IMR-90 (cell line): ENCODE results near the gene ADGRD2. TPM values are rescaled to one million over a fixed set of nuclear protein-coding genes. Genes with fewer than 3 reads are reported as not detected.

ENCODE experiments used
- ATAC-seq: fragments of 200-7000 bp; cut with Tn5 transposase; 2 replicates; pipeline ENCODE4 v1.9.1; 2020; ENCODE audit warnings: low read depth, mild to moderate bottlenecking, moderate library complexity
- BruUV-seq: library from RNA; stranded (reverse); fragments of 400-500 nt; replicated peaks from 2 replicates; lab custom pipeline; 2021; lab: Mats Ljungman, UMichigan
- CTCF ChIA-PET: fragments of 300-600 bp; formaldehyde crosslinking; extraction: SDS; loops from one replicate; lab custom pipeline; 2021; ENCODE audit warnings: antibody characterized with exemption; lab: Yijun Ruan, JAX
- POLR2A ChIA-PET: fragments of 300-600 bp; sonication (Branson Sonifier 250); formaldehyde crosslinking; loops from one replicate; lab custom pipeline; 2022; ENCODE audit warnings: antibody characterized with exemption; ENCODE audit not compliant: unreplicated experiment; lab: Charles Lee
- DNase-seq: peaks from one replicate; pipeline ENCODE4 v3.0.0; 2013
- H2AFZ ChIP-seq: replicated peaks from 2 replicates; pipeline ENCODE3; 2013; ENCODE audit warnings: low read length, mild to moderate bottlenecking; ENCODE audit not compliant: poor library complexity
- H2AK5ac ChIP-seq: 2 replicates; pipeline ENCODE4 v1.6.1; 2013; ENCODE audit warnings: low read depth, low read length, inconsistent platforms
- H2AK9ac ChIP-seq: replicated peaks from 2 replicates; pipeline ENCODE3; 2013; ENCODE audit warnings: mild to moderate bottlenecking, low read depth, low read length, moderate library complexity; ENCODE audit not compliant: poor library complexity
- H2BK120ac ChIP-seq: 2 replicates; pipeline ENCODE4 v1.6.1; 2013; ENCODE audit warnings: low read depth, low read length, inconsistent platforms
- H2BK15ac ChIP-seq: 3 replicates; pipeline ENCODE4 v1.6.1; 2013; ENCODE audit warnings: low read depth, low read length, inconsistent platforms
- H2BK20ac ChIP-seq: 2 replicates; pipeline ENCODE4 v1.6.1; 2013; ENCODE audit warnings: low read depth, mild to moderate bottlenecking, inconsistent platforms, low read length, moderate library complexity
- H2BK5ac ChIP-seq: 2 replicates; pipeline ENCODE4 v1.6.1; 2013; ENCODE audit warnings: mild to moderate bottlenecking, low read depth, low read length, inconsistent platforms; ENCODE audit not compliant: poor library complexity, severe bottlenecking
- H3K14ac ChIP-seq: replicated peaks from 2 replicates; pipeline ENCODE4 v1.6.1; 2013; ENCODE audit warnings: low read depth, low read length, inconsistent platforms
- H3K18ac ChIP-seq: 2 replicates; pipeline ENCODE4 v1.6.1; 2013; ENCODE audit warnings: low read depth, low read length, control low read depth
- H3K23ac ChIP-seq: 2 replicates; pipeline ENCODE4 v1.6.1; 2013; ENCODE audit warnings: low read depth, low read length, inconsistent platforms
- H3K27ac ChIP-seq: 2 replicates; pipeline ENCODE4 v1.5.1; 2013; ENCODE audit warnings: mild to moderate bottlenecking, control low read depth, low read length; ENCODE audit not compliant: insufficient read depth
- H3K27me3 ChIP-seq: 2 replicates; pipeline ENCODE4 v1.6.1; 2013; ENCODE audit warnings: low read length; ENCODE audit not compliant: control insufficient read depth, insufficient read depth
- H3K36me3 ChIP-seq: 2 replicates; pipeline ENCODE4 v1.6.1; 2013; ENCODE audit warnings: low read length, mixed read lengths; ENCODE audit not compliant: control insufficient read depth, insufficient read depth
- H3K4ac ChIP-seq: 2 replicates; pipeline ENCODE4 v1.6.1; 2013; ENCODE audit warnings: low read depth, low read length, inconsistent platforms
- H3K4me1 ChIP-seq: 2 replicates; pipeline ENCODE4 v1.6.1; 2013; ENCODE audit warnings: low read length, mixed read lengths; ENCODE audit not compliant: control insufficient read depth, insufficient read depth
- H3K4me2 ChIP-seq: 2 replicates; pipeline ENCODE4 v1.6.1; 2013; ENCODE audit warnings: low read depth, mild to moderate bottlenecking, control low read depth, low read length, moderate library complexity
- H3K4me3 ChIP-seq: 2 replicates; pipeline ENCODE4 v1.5.1; 2013; ENCODE audit warnings: low read depth, mild to moderate bottlenecking, control low read depth, low read length, moderate library complexity; ENCODE audit not compliant: insufficient read depth
- H3K56ac ChIP-seq: 2 replicates; pipeline ENCODE4 v1.6.1; 2013; ENCODE audit warnings: low read length, inconsistent platforms; ENCODE audit not compliant: insufficient read depth; ENCODE audit errors: extremely low read depth
- H3K79me1 ChIP-seq, 2 experiments: 2 replicates each; pipeline ENCODE4 v1.6.1; 2013; ENCODE audit warnings: low read length in 2 of 2, inconsistent platforms in 1 of 2, low read depth in 1 of 2
- H3K9ac ChIP-seq: 2 replicates; pipeline ENCODE4 v1.6.1; 2013; ENCODE audit warnings: low read depth, low read length, control low read depth
- H3K9me1 ChIP-seq: 2 replicates; pipeline ENCODE4 v1.6.1; 2013; ENCODE audit warnings: low read length, inconsistent platforms; ENCODE audit not compliant: insufficient read depth
- H3K9me3 ChIP-seq: 2 replicates; pipeline ENCODE4 v1.6.1; 2013; ENCODE audit warnings: low read length; ENCODE audit not compliant: control insufficient read depth, insufficient read depth
- H4K20me1 ChIP-seq: 2 replicates; pipeline ENCODE4 v1.6.1; 2013; ENCODE audit warnings: low read length, inconsistent platforms; ENCODE audit not compliant: insufficient read depth
- H4K5ac ChIP-seq: 2 replicates; pipeline ENCODE4 v1.6.1; 2013; ENCODE audit warnings: mild to moderate bottlenecking, low read depth, low read length, control low read depth
- H4K8ac ChIP-seq, 2 experiments: 2 replicates each; pipeline ENCODE4 v1.6.1; 2013; ENCODE audit warnings: low read depth in 2 of 2, low read length in 2 of 2, control low read depth in 1 of 2, inconsistent platforms in 1 of 2
- H4K91ac ChIP-seq: 2 replicates; pipeline ENCODE4 v1.6.1; 2013; ENCODE audit warnings: low read depth, low read length, inconsistent platforms; ENCODE audit not compliant: insufficient read depth
- BHLHE40 ChIP-seq: fragments of 150-350 bp; IDR thresholded peaks from 2 replicates; pipeline ENCODE4 v1.6.1; 2016; ENCODE audit warnings: mild to moderate bottlenecking, low read depth, low read length
- CEBPB ChIP-seq: IDR thresholded peaks from 2 replicates; pipeline ENCODE4 v1.6.1; 2012; ENCODE audit warnings: low read depth, low read length, improper control_type of control experiment
- CHD1 ChIP-seq: IDR thresholded peaks from 2 replicates; pipeline ENCODE4 v1.6.1; 2012; ENCODE audit warnings: low read depth, low read length, improper control_type of control experiment
- CTCF ChIP-seq: conservative IDR thresholded peaks from 2 replicates; pipeline ENCODE4 v1.5.1; 2012; ENCODE audit warnings: mild to moderate bottlenecking, low read depth, low read length, improper control_type of control experiment
- ELK1 ChIP-seq: fragments of 150-350 bp; IDR thresholded peaks from 2 replicates; pipeline ENCODE4 v1.6.1; 2016; ENCODE audit warnings: low read depth, mild to moderate bottlenecking, low read length, moderate library complexity, borderline replicate concordance
- FOS ChIP-seq: fragments of 150-350 bp; IDR thresholded peaks from 2 replicates; pipeline ENCODE4 v1.6.1; 2016; ENCODE audit warnings: low read depth, low read length
- MAFK ChIP-seq: IDR thresholded peaks from 2 replicates; pipeline ENCODE4 v1.6.1; 2012; ENCODE audit warnings: low read depth, low read length, improper control_type of control experiment
- MAZ ChIP-seq: IDR thresholded peaks from 2 replicates; pipeline ENCODE4 v1.6.1; 2012; ENCODE audit warnings: low read depth, mild to moderate bottlenecking, low read length, improper control_type of control experiment, moderate library complexity, borderline replicate concordance
- MXI1 ChIP-seq: IDR thresholded peaks from 2 replicates; pipeline ENCODE4 v1.6.1; 2012; ENCODE audit warnings: low read depth, mild to moderate bottlenecking, low read length, moderate library complexity, borderline replicate concordance
- NFE2L2 ChIP-seq: fragments of 150-350 bp; IDR thresholded peaks from 2 replicates; pipeline ENCODE4 v1.6.1; 2016; ENCODE audit warnings: low read depth, mild to moderate bottlenecking, low read length
- POLR2A ChIP-seq: IDR thresholded peaks from 2 replicates; pipeline ENCODE4 v1.6.1; 2012; ENCODE audit warnings: mild to moderate bottlenecking, low read depth, low read length
- RAD21 ChIP-seq: IDR thresholded peaks from 2 replicates; pipeline ENCODE4 v1.6.1; 2012; ENCODE audit warnings: low read length, improper control_type of control experiment
- RCOR1 ChIP-seq: IDR thresholded peaks from 2 replicates; pipeline ENCODE4 v1.6.1; 2012; ENCODE audit warnings: mild to moderate bottlenecking, low read length, improper control_type of control experiment; ENCODE audit not compliant: insufficient replicate concordance
- RFX5 ChIP-seq: IDR thresholded peaks from 2 replicates; pipeline ENCODE4 v1.8.0; 2012; ENCODE audit warnings: low read depth, mild to moderate bottlenecking, low read length, moderate library complexity
- SMC3 ChIP-seq: fragments of 150-350 bp; IDR thresholded peaks from 2 replicates; pipeline ENCODE4 v1.6.1; 2016; ENCODE audit warnings: low read depth, mild to moderate bottlenecking, antibody characterized with exemption, low read length, moderate library complexity
- USF2 ChIP-seq: fragments of 150-350 bp; IDR thresholded peaks from 2 replicates; pipeline ENCODE4 v1.6.1; 2017; ENCODE audit warnings: mild to moderate bottlenecking, antibody characterized with exemption, low read length, low read depth
- WGBS, 2 experiments: methylation state at CpG; one replicate each; pipeline versions ENCODE4 v1.1.5 to v1.1.7; 2013; ENCODE audit warnings: missing lambda C conversion rate in 2 of 2; ENCODE audit not compliant: insufficient read length in 1 of 2; ENCODE audit errors: extremely low coverage in 2 of 2; 5-methylcytosine and 5-hydroxymethylcytosine counted together
- dilution Hi-C: fragments of 300-500 bp; cut with HindIII; formaldehyde crosslinking; loops from one replicate; pipeline ENCODE4 v1.14.3; 2018; ENCODE audit warnings: low sequenced_read_pairs; ENCODE audit not compliant: unreplicated experiment
- in situ Hi-C: fragments of 300-500 bp; cut with MboI; formaldehyde crosslinking; loops from 3 replicates; pipeline ENCODE4 v1.14.3; 2019; ENCODE audit warnings: low sequenced_read_pairs, inconsistent platforms, mixed read lengths
- intact Hi-C: fragments of 100-400 bp; cut with micrococcal nuclease; formaldehyde crosslinking; loops from 2 replicates; pipeline ENCODE4 v1.10.0; 2022
- polyA plus RNA-seq, 3 experiments: library from polyadenylated mRNA; depleted of rRNA; stranded (reverse); fragments of >200 nt; gene quantifications; 2 replicates each; pipeline ENCODE4 v1.2.3, GENCODE V29; 2012; ENCODE audit warnings: low replicate concordance in 1 of 3
- total RNA-seq: library from RNA; depleted of rRNA; stranded (reverse); fragments of >200 nt; gene quantifications from 2 replicates; pipeline ENCODE4 v1.2.3, GENCODE V29; 2012

The ADGRD2 gene
- total and polyA plus RNA-seq, 2 of the 4 experiments (the other 2 are of a cell fraction): not detected

- no peak overlapping the region for H3K27ac ChIP-seq
- H3K56ac ChIP-seq: no peak overlapping the region
- ATAC-seq: no peak
- intact Hi-C loops: no loop called here
- no TSS peak for BruUV-seq
- no peak for DNase-seq
- no peak overlapping the region for H3K4ac ChIP-seq
- H3K9me1 ChIP-seq: no peaks in the 10 kb centered on the region
- ChIA-PET CTCF (no interaction called here), POLR2A (no interaction called here)
- H3K4me3 ChIP-seq: no peak overlapping the region
- H2AFZ ChIP-seq: peak overlapping the region; percentile 43
- H4K8ac ChIP-seq: no peak overlapping the region
- H2BK5ac ChIP-seq: no peak overlapping the region
- H3K9me3 ChIP-seq: no peaks in the 10 kb centered on the region
- H3K14ac ChIP-seq: no peak overlapping the region
- no peak overlapping the region for H2AK5ac ChIP-seq
- no peaks in the 10 kb centered on the region for H4K20me1 ChIP-seq
- peaks cover 73% of the 10 kb centered on the region for H3K27me3 ChIP-seq
- no peak overlapping the region; the same call in 1 of the 2 replicates for H3K4me2 ChIP-seq
- no peak overlapping the region for H2AK9ac ChIP-seq
- H3K79me1 ChIP-seq: no peaks in the 10 kb centered on the region
- H3K4me1 ChIP-seq: no peaks in the 10 kb centered on the region
- no peak overlapping the region for H3K18ac ChIP-seq
- H2BK15ac ChIP-seq: no peak overlapping the region
- no peak overlapping the region for H4K5ac ChIP-seq
- dilution Hi-C loops: no loop called here
- no peak overlapping the region for H4K91ac ChIP-seq
- TF ChIP-seq RAD21: no peak
- TF ChIP-seq MAFK: no peak
- no peak for TF ChIP-seq FOS
- TF ChIP-seq POLR2A: no peak
- no peak for TF ChIP-seq BHLHE40
- TF ChIP-seq RFX5: no peak
- TF ChIP-seq CEBPB: no peak
- TF ChIP-seq NFE2L2: no peak
- TF ChIP-seq SMC3: no peak
- TF ChIP-seq MXI1: no peak
- TF ChIP-seq ELK1: no peak
- TF ChIP-seq USF2: no peak
- TF ChIP-seq CHD1: no peak
- no peak for TF ChIP-seq MAZ
- no peak for TF ChIP-seq RCOR1
- TF ChIP-seq CTCF: no peak
- 33% methylated on average over 57 of the region's 85 CpGs; no CpG with 5 or more reads in 1 of the 2 experiments for WGBS, 2 experiments
- H3K9ac ChIP-seq: no peak overlapping the region
- H3K36me3 ChIP-seq: no peaks in the 10 kb centered on the region
- no peak overlapping the region for H2BK20ac ChIP-seq
- in situ Hi-C loops: no loop called here
- H3K23ac ChIP-seq: no peak overlapping the region
- no peak overlapping the region for H2BK120ac ChIP-seq
These were observed 2.8 kb downstream of the ADGRD2 start for GRCh38 chr9:124452841-124453585.
